Measurements from ENCODE around the gene RNF215. TPM values are rescaled to one million over a fixed set of nuclear protein-coding genes. Genes with fewer than 3 reads are reported as not detected.
A peak's percentile ranks its signal among the peaks of the same experiment; 100 is the strongest.

RNF215 gene
- total RNA-seq, 1 experiment from 2014 or later = 24.0 TPM

DNA sequence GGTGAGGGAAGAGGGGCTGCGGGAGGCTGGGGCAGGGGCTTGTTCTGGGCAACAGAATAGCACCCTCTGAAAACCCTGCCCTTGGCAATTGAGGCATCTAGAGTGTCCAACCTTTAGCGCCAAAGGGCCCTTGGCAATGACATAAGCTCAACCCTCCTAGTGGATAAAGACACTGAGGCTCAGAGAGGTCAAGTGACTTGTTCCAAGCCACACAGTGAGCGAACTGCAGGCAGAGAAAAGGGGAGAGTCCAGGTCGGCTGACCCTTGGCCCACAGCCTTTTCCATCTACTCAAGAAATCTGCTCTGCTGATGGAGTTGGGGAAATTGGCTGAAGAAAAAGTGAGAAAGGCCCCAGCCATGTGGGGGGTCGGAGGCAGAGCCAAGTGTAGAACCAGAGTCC lies 12.5 kb upstream of the RNF215 start:
- Histone ChIP-seq H3K27me3 (ENCODE audit: insufficient read depth, low read depth) (no peaks in the 10 kb centered on the region), H3K9me3 (ENCODE audit: insufficient read depth, low read depth) (no peaks in the 10 kb centered on the region), H3K9me2 (ENCODE audit: insufficient read depth) (no peaks in the 10 kb centered on the region), H3K4me3 (no peak overlapping the region), H3K4me2 (no peak overlapping the region), H3K4me1 (replicated peaks; ENCODE audit: insufficient read depth) (peaks cover 25% of the 10 kb centered on the region), H2AFZ (no peak overlapping the region), H3K27ac (no peak overlapping the region), H3K79me2 (ENCODE audit: low read depth) (peaks cover 53% of the 10 kb centered on the region), H3K36me3 (ENCODE audit: low read depth) (no peaks in the 10 kb centered on the region), H3F3A (ENCODE audit: insufficient read depth, low read depth) (peaks cover 14% of the 10 kb centered on the region; the same call in 1 of the 2 replicates), H4K20me1 (ENCODE audit: insufficient read depth) (no peaks in the 10 kb centered on the region; the same call in 1 of the 2 replicates)
- CTCF ChIA-PET = no interaction called here
- no TSS peak for BruUV-seq (replicated peaks)
- DNase-seq = no peak
- TF ChIP-seq EZH2 (IDR thresholded peaks at IDR 0.05; ENCODE audit: low read depth) = no peak
- TF ChIP-seq, protein P1, sequence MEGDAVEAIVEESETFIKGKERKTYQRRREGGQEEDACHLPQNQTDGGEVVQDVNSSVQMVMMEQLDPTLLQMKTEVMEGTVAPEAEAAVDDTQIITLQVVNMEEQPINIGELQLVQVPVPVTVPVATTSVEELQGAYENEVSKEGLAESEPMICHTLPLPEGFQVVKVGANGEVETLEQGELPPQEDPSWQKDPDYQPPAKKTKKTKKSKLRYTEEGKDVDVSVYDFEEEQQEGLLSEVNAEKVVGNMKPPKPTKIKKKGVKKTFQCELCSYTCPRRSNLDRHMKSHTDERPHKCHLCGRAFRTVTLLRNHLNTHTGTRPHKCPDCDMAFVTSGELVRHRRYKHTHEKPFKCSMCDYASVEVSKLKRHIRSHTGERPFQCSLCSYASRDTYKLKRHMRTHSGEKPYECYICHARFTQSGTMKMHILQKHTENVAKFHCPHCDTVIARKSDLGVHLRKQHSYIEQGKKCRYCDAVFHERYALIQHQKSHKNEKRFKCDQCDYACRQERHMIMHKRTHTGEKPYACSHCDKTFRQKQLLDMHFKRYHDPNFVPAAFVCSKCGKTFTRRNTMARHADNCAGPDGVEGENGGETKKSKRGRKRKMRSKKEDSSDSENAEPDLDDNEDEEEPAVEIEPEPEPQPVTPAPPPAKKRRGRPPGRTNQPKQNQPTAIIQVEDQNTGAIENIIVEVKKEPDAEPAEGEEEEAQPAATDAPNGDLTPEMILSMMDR (conservative IDR thresholded peaks at IDR 0.05) = no peak
- intact Hi-C loops (cut with micrococcal nuclease; ENCODE audit: unreplicated experiment) = loop anchor here (10.0 kb wide), 1 partner anchor 295 kb away; no protein-coding TSS in a partner anchor
- POLR2A ChIA-PET (ENCODE audit: unreplicated experiment) = no interaction called here

DNA sequence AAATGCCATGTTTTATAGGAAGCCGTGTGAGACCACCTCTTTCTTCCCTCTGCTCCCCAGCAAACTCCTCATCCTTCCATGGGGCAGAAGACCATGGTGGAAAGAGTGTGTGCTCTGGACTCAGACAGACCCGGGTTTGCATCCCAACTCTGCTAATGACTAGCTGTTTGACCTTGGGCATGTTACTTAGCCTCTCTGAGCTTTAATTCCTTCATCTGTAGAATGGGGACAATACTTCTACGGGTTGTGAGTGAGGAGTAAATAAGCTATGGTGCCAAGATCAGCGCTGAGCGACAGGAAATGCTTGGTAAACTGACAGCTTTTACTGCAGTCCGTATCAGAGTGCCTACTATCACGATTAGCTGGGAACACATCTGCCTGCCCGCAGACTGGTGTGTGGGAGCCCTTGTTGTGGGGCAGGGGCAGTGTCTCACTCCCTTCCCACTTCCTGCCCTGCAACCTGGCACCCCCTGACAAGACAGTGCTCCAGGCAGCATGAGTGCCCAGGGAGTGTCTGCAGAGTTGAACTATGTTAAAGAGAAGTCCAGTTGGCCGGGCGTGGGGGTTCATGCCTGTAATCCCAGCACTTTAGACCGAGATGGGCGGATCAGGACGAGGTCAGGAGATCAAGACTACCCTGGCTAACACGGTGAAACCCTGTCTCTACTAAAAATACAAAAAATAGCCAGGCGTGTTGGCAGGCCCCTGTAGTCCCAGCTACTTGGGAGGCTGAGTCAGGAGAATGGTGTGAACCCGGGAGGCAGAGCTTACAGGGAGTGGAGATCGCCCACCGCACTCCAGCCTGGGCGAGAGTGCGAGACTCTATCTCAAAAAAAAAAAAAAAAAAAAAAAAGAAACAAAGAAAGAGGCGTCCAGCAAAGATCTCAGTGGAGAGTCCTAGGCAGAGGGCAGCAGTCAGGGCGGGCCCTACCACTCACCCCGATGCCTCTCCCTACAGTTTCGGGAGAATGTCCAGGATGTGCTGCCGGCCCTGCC lies 11.8 kb upstream of the RNF215 start:
- no peaks in the 10 kb centered on the region for H3K9me3 ChIP-seq (ENCODE audit: insufficient read depth, low read depth)
- ChIA-PET CTCF (interaction anchor here (0.5 kb wide), 1 partner anchor 208 kb away, joined by 5 read pairs; the partner anchor contains the start of gene TCN2), POLR2A (ENCODE audit: unreplicated experiment) (interaction anchor here (0.6 kb wide), 1 partner anchor 25 kb away, joined by 3 read pairs; no protein-coding TSS in a partner anchor)
- no peak overlapping the region for H3K27ac ChIP-seq
- no peaks in the 10 kb centered on the region for H3K36me3 ChIP-seq (ENCODE audit: low read depth)
- H3K4me1 ChIP-seq (replicated peaks; ENCODE audit: insufficient read depth) = peaks cover 25% of the 10 kb centered on the region
- no peak overlapping the region; the same call in 1 of the 2 replicates for H3K4me3 ChIP-seq
- TF ChIP-seq, protein P1 (conservative IDR thresholded peaks at IDR 0.05) = no peak
- no peak for TF ChIP-seq EZH2 (IDR thresholded peaks at IDR 0.05; ENCODE audit: low read depth)
- H3K4me2 ChIP-seq = peak overlapping the region; percentile 100
- intact Hi-C loops (cut with micrococcal nuclease; ENCODE audit: unreplicated experiment) = loop anchor here (1.0 to 10.0 kb wide), 2 partner anchors 21 to 294 kb away; no protein-coding TSS in a partner anchor
- H3F3A ChIP-seq (ENCODE audit: insufficient read depth, low read depth) = peaks cover 7% of the 10 kb centered on the region; the same call in 1 of the 2 replicates
- DNase-seq = no peak
- no peaks in the 10 kb centered on the region for H3K9me2 ChIP-seq (ENCODE audit: insufficient read depth)
- H3K27me3 ChIP-seq (ENCODE audit: insufficient read depth, low read depth) = no peaks in the 10 kb centered on the region
- no peaks in the 10 kb centered on the region; the same call in 1 of the 2 replicates for H4K20me1 ChIP-seq (ENCODE audit: insufficient read depth)
- no peak overlapping the region for H2AFZ ChIP-seq
- BruUV-seq (replicated peaks) = no TSS peak
- H3K79me2 ChIP-seq (ENCODE audit: low read depth) = peaks cover 53% of the 10 kb centered on the region
